Lower lobe of right lung (tissue), 2 donors: Measurements from ENCODE around the gene TEAD2. TPM values are rescaled to one million over a fixed set of nuclear protein-coding genes. Genes with fewer than 3 reads are reported as not detected.

Experiments used
- ATAC-seq, 2 donors: fragments of 200-7000 bp; cut with Tn5 transposase; one replicate each; pipeline ENCODE4 v1.9.1; 2020 to 2022; ENCODE audit warnings: mild to moderate bottlenecking in 2 of 2, moderate library complexity in 2 of 2
- DNase-seq: peaks from one replicate; pipeline ENCODE4 v3.0.0-alpha.2; 2020
- H3K27ac ChIP-seq: fragments of 200-600 bp; one replicate; pipeline ENCODE4 v1.8.0; 2022
- H3K27me3 ChIP-seq: fragments of 200-600 bp; one replicate; pipeline ENCODE4 v1.8.0; 2022; ENCODE audit warnings: low read depth
- H3K36me3 ChIP-seq: fragments of 200-600 bp; one replicate; pipeline ENCODE4 v1.8.0; 2022; ENCODE audit warnings: mild to moderate bottlenecking
- H3K4me1 ChIP-seq: fragments of 200-600 bp; one replicate; pipeline ENCODE4 v1.8.0; 2022
- H3K4me3 ChIP-seq: fragments of 200-600 bp; one replicate; pipeline ENCODE4 v1.8.0; 2022; ENCODE audit warnings: mild to moderate bottlenecking
- H3K9me3 ChIP-seq: fragments of 200-600 bp; one replicate; pipeline ENCODE4 v1.8.0; 2022
- CTCF ChIP-seq: fragments of 200-600 bp; IDR thresholded peaks from one replicate; pipeline ENCODE4 v1.8.0; 2022; ENCODE audit warnings: antibody characterized with exemption, mild to moderate bottlenecking
- intact Hi-C: fragments of 100-400 bp; cut with DNase I; formaldehyde crosslinking; loops from one replicate; pipeline ENCODE4 v1.11.0; 2022
- microRNA-seq: library from miRNA; unstranded; fragments of <30 nt; microRNA quantifications from one replicate; pipeline ENCODE4 v1.2.0, GENCODE V29; 2020; ENCODE audit warnings: borderline number of aligned reads
- total RNA-seq: library from RNA; stranded (reverse); fragmentation: NEBNext Ultra II Directional; extraction: Animal tissue kit (Norgen Biotek cat#: 25700); gene quantifications from one replicate; pipeline ENCODE4 v1.2.1, GENCODE V29; 2021
- donor health status: DM: no; HTN: yes; CAD: no; lungs with severe emphysema.

The TEAD2 gene
- total RNA-seq, 1 donor from 2014 or later: 36.2 TPM

- no peak overlapping the region for H3K27ac ChIP-seq
- intact Hi-C loops: no loop called here
- DNase-seq: no peak
- no peak for TF ChIP-seq CTCF
- H3K9me3 ChIP-seq: no peaks in the 10 kb centered on the region
- peaks cover 5% of the 10 kb centered on the region for H3K4me1 ChIP-seq
- H3K36me3 ChIP-seq: peaks cover 4% of the 10 kb centered on the region
- no peak overlapping the region for H3K4me3 ChIP-seq
- no peaks in the 10 kb centered on the region for H3K27me3 ChIP-seq
- no peak for ATAC-seq
These were observed 64.8 kb downstream of the TEAD2 start for GRCh38 chr19:49297403-49297802.

GRCh38 chr19:49295208-49295880 is 66.9 kb downstream of the TEAD2 start:
- no peak for TF ChIP-seq CTCF
- no peak overlapping the region for H3K27ac ChIP-seq
- H3K4me3 ChIP-seq: no peak overlapping the region
- H3K9me3 ChIP-seq: no peaks in the 10 kb centered on the region
- H3K27me3 ChIP-seq: no peaks in the 10 kb centered on the region
- ATAC-seq (no peak), DNase-seq (no peak)
- H3K4me1 ChIP-seq: no peaks in the 10 kb centered on the region
- H3K36me3 ChIP-seq: peaks cover 4% of the 10 kb centered on the region
- intact Hi-C loops: no loop called here

- no peaks in the 10 kb centered on the region for H3K9me3 ChIP-seq
- H3K27ac ChIP-seq: no peak overlapping the region
- no peaks in the 10 kb centered on the region for H3K4me1 ChIP-seq
- ATAC-seq: no peak
- no peak for DNase-seq
- TF ChIP-seq CTCF: no peak
- H3K4me3 ChIP-seq: no peak overlapping the region
- no peaks in the 10 kb centered on the region for H3K27me3 ChIP-seq
- intact Hi-C loops: no loop called here
- peaks cover 4% of the 10 kb centered on the region for H3K36me3 ChIP-seq
These were observed 67.8 kb downstream of the TEAD2 start for GRCh38 chr19:49294401-49294800.

Small RNAs within 50 kb of the gene (microRNA-seq; reads per million reads assigned to microRNA genes)
- not detected for gene MIR4324

Other genes starting within 250 kb of the TEAD2 start
- gene LIN7B, start 248.0 kb downstream of the TEAD2 start, total RNA-seq: 10.6 TPM
- gene C19orf73, start 243.3 kb downstream of the TEAD2 start, total RNA-seq: 1.4 TPM
- gene PPFIA3, start 242.9 kb downstream of the TEAD2 start, total RNA-seq: 4.3 TPM
- gene HRC, start 207.0 kb downstream of the TEAD2 start, total RNA-seq: 1.8 TPM
- 51.6 TPM for gene TRPM4, start 204.6 kb downstream of the TEAD2 start, total RNA-seq
- 4.9 TPM for gene SLC6A16, start 37.2 kb downstream of the TEAD2 start, total RNA-seq
- 175 TPM for gene CD37, start 27.0 kb downstream of the TEAD2 start, total RNA-seq
- 0.92 TPM for gene DKKL1, start 1.5 kb upstream of the TEAD2 start, total RNA-seq
- 3.1 TPM for gene KASH5, start 25.8 kb upstream of the TEAD2 start, total RNA-seq
- gene PTH2, start 61.0 kb upstream of the TEAD2 start, total RNA-seq: not detected
- not detected for gene GFY, start 63.0 kb upstream of the TEAD2 start, total RNA-seq
- gene SLC17A7, start 79.1 kb upstream of the TEAD2 start, total RNA-seq: 0.56 TPM
- 63.2 TPM for gene PIH1D1, start 89.4 kb upstream of the TEAD2 start, total RNA-seq
- 33.7 TPM for gene ALDH16A1, start 90.8 kb upstream of the TEAD2 start, total RNA-seq
- gene FLT3LG, start 111.8 kb upstream of the TEAD2 start, total RNA-seq: 12.8 TPM
- 1,820 TPM for gene RPL13A, start 125.2 kb upstream of the TEAD2 start, total RNA-seq
- 1,649 TPM for gene RPS11, start 134.0 kb upstream of the TEAD2 start, total RNA-seq
- gene FCGRT, start 150.2 kb upstream of the TEAD2 start, total RNA-seq: 385 TPM
- gene RCN3, start 165.6 kb upstream of the TEAD2 start, total RNA-seq: 28.1 TPM
- gene NOSIP, start 218.1 kb upstream of the TEAD2 start, total RNA-seq: 47.2 TPM
- gene PRRG2, start 218.9 kb upstream of the TEAD2 start, total RNA-seq: 7.6 TPM
- gene PRR12, start 228.8 kb upstream of the TEAD2 start, total RNA-seq: 32.0 TPM